ENCODE results near the gene SCN7A. TPM values are rescaled to one million over a fixed set of nuclear protein-coding genes. Genes with fewer than 3 reads are reported as not detected.

SCN7A gene
- total RNA-seq, 1 donor from 2014 or later: 15.0 TPM

DNA sequence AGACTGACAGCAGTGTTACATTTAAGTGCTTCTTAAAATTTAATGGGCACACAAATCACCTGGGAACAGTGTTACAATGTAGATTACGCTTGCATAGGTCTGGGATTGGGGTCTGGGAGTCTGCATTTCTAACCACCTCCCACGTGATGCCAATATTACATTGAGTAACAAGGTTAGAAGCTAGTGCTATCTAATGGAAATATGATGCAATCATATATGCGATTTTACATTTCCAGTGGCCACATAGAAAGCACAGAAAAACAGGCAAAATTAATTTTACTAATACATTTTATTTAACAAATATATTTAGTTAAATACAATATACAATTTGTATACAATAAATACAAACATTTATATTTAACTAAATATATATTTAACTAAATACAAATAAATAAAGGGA, 53.7 kb downstream of the SCN7A start:
- Histone ChIP-seq H3K27ac (no peak overlapping the region), H3K36me3 (no peaks in the 10 kb centered on the region), H3K4me3 (no peak overlapping the region), H3K9me3 (no peaks in the 10 kb centered on the region), H3K27me3 (no peaks in the 10 kb centered on the region), H3K4me1 (no peaks in the 10 kb centered on the region)
- DNase-seq (ENCODE audit: extremely low spot score in 2 of 2): no peak
- intact Hi-C loops (cut with DNase I): no loop called here
- TF ChIP-seq POLR2AphosphoS5 (IDR thresholded peaks at IDR 0.05; ENCODE audit: insufficient read depth in 1 of 2, low read depth in 1 of 2) (no peak), POLR2A (IDR thresholded peaks at IDR 0.05) (no peak)
- TF ChIP-seq, protein P1, sequence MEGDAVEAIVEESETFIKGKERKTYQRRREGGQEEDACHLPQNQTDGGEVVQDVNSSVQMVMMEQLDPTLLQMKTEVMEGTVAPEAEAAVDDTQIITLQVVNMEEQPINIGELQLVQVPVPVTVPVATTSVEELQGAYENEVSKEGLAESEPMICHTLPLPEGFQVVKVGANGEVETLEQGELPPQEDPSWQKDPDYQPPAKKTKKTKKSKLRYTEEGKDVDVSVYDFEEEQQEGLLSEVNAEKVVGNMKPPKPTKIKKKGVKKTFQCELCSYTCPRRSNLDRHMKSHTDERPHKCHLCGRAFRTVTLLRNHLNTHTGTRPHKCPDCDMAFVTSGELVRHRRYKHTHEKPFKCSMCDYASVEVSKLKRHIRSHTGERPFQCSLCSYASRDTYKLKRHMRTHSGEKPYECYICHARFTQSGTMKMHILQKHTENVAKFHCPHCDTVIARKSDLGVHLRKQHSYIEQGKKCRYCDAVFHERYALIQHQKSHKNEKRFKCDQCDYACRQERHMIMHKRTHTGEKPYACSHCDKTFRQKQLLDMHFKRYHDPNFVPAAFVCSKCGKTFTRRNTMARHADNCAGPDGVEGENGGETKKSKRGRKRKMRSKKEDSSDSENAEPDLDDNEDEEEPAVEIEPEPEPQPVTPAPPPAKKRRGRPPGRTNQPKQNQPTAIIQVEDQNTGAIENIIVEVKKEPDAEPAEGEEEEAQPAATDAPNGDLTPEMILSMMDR (IDR thresholded peaks at IDR 0.05): no peak

DNA sequence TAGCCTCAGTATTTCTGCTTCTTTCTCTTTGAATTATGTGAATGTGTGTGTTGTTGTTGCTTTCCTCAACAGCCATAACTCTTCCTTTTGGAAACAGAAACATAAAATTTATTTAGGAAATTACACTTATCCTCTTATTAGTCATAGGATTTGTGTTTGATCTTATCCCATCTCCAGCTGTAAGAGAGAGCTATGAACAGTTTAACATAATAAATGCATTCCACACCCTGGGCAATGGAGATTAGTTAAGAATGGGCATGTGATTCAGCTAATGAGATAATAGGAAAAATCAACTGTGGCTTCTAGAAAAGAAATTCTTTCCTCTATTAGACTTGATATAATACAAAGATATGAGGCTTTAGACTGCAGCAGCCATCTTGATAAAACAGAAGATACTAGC, 55.0 kb downstream of the SCN7A start:
- Histone ChIP-seq H3K9me3 (no peaks in the 10 kb centered on the region), H3K4me1 (no peaks in the 10 kb centered on the region), H3K4me3 (no peak overlapping the region), H3K36me3 (no peaks in the 10 kb centered on the region), H3K27ac (no peak overlapping the region), H3K27me3 (no peaks in the 10 kb centered on the region)
- DNase-seq (ENCODE audit: extremely low spot score in 2 of 2): no peak
- intact Hi-C loops (cut with DNase I): no loop called here
- TF ChIP-seq, protein P1 (IDR thresholded peaks at IDR 0.05): no peak
- no peak for TF ChIP-seq POLR2A (IDR thresholded peaks at IDR 0.05)
- no peak for TF ChIP-seq POLR2AphosphoS5 (IDR thresholded peaks at IDR 0.05; ENCODE audit: insufficient read depth in 1 of 2, low read depth in 1 of 2)

DNA sequence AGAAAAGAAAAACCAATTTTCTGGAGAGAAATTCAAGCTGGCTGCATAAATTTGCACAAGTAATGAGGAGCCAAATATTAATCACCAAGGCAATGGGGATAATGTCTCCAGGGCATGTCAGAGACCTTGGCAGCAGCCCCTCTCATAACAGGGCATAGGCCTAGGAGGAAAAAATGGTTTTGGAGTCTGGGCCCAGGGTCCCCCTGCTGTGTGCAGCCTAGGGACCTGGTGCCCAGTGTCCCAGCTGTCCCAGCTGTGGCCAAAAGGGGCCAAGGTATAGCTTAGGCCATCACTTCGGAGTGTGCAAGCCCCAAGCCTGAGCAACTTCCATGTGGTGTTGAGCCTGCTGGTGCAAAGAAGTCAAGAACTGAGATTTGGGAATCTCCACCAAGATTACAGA, 57.1 kb downstream of the SCN7A start:
- DNase-seq (ENCODE audit: extremely low spot score in 2 of 2): no peak
- Histone ChIP-seq H3K36me3 (no peaks in the 10 kb centered on the region), H3K27ac (no peak overlapping the region), H3K4me3 (no peak overlapping the region), H3K4me1 (no peaks in the 10 kb centered on the region), H3K9me3 (no peaks in the 10 kb centered on the region), H3K27me3 (no peaks in the 10 kb centered on the region)
- intact Hi-C loops (cut with DNase I): no loop called here
- TF ChIP-seq POLR2A (IDR thresholded peaks at IDR 0.05) (no peak), POLR2AphosphoS5 (IDR thresholded peaks at IDR 0.05; ENCODE audit: insufficient read depth in 1 of 2, low read depth in 1 of 2) (no peak)
- TF ChIP-seq, protein P1 (IDR thresholded peaks at IDR 0.05): no peak

DNA sequence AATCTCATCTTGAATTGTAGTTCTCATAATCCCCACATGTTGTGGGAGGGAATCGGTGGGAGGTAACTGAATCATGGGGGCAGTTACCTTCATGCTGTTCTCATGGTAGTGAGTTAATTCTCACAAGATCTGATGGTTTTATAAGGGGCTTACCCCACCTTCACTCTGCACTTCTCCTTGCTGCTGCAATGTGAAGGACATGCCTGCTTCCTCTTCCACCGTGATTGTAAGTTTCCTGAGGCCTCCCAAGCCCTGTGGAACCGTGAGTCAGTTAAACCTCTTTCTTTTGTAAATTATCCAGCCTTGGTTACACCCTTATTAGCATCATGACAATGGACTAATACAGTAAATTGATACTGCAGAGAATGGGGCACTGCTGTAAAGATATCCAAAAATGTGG, 57.9 kb downstream of the SCN7A start:
- no peak for DNase-seq (ENCODE audit: extremely low spot score in 2 of 2)
- intact Hi-C loops (cut with DNase I): no loop called here
- no peak for TF ChIP-seq POLR2AphosphoS5 (IDR thresholded peaks at IDR 0.05; ENCODE audit: insufficient read depth in 1 of 2, low read depth in 1 of 2)

DNA sequence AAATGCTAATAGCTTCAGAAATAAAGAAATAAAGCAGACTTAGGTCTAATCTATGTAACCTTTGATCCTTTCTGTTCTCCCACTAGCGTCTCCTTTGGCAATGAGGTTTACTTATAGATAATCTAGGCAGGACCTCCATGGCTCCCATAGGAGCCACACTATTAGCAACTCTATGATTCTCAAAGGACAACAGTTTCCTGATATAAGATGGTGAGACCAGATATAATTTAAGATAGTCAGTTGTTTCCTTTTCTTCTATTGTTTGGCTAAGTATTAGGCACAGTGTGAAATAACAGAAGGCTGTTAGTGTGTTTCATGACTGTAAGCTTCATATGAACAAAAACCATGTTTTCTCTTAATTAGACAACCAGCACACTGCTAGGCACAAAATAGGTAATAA, 59.6 kb downstream of the SCN7A start:
- H3K27ac ChIP-seq: no peak overlapping the region
- H3K27me3 ChIP-seq: no peaks in the 10 kb centered on the region
- no peaks in the 10 kb centered on the region for H3K4me1 ChIP-seq
- no peak for DNase-seq (ENCODE audit: extremely low spot score in 2 of 2)
- H3K4me3 ChIP-seq: no peak overlapping the region
- no peaks in the 10 kb centered on the region for H3K9me3 ChIP-seq
- intact Hi-C loops (cut with DNase I): no loop called here
- TF ChIP-seq, protein P1 (IDR thresholded peaks at IDR 0.05): no peak
- no peak for TF ChIP-seq POLR2AphosphoS5 (IDR thresholded peaks at IDR 0.05; ENCODE audit: insufficient read depth in 1 of 2, low read depth in 1 of 2)
- no peak for TF ChIP-seq POLR2A (IDR thresholded peaks at IDR 0.05)
- H3K36me3 ChIP-seq: no peaks in the 10 kb centered on the region

More for the DNA sequence above, 57.9 kb downstream of the SCN7A start:
- no peaks in the 10 kb centered on the region for H3K36me3 ChIP-seq
- H3K27ac ChIP-seq: no peak overlapping the region
- no peak overlapping the region for H3K4me3 ChIP-seq
- H3K27me3 ChIP-seq: no peaks in the 10 kb centered on the region
- no peaks in the 10 kb centered on the region for H3K9me3 ChIP-seq
- no peaks in the 10 kb centered on the region for H3K4me1 ChIP-seq

DNA sequence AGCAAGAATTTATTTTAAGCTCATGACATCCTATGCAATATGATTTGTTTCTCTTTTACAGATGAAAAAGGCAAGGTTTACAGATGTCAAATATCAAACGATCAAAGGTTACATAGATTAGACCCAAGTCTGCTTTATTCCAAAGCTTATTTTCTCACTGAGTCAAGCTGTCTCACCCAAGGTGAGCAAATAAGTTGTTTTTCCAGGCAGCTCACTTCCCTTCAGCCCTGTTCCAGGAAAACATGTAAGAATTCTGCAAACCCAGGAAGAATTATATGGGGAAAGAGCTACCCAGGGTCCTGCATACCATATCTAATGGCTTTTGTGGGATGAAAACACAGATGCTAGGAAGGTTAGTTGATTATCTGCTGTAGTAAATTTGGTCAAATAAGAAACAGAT, 60.6 kb downstream of the SCN7A start:
- intact Hi-C loops (cut with DNase I): no loop called here
- Histone ChIP-seq H3K4me3 (no peak overlapping the region), H3K4me1 (no peaks in the 10 kb centered on the region), H3K27me3 (no peaks in the 10 kb centered on the region), H3K9me3 (no peaks in the 10 kb centered on the region), H3K36me3 (no peaks in the 10 kb centered on the region), H3K27ac (no peak overlapping the region)
- no peak for DNase-seq (ENCODE audit: extremely low spot score in 2 of 2)
- TF ChIP-seq POLR2A (IDR thresholded peaks at IDR 0.05): no peak
- TF ChIP-seq, protein P1 (IDR thresholded peaks at IDR 0.05): no peak
- TF ChIP-seq POLR2AphosphoS5 (IDR thresholded peaks at IDR 0.05; ENCODE audit: insufficient read depth in 1 of 2, low read depth in 1 of 2): no peak
